DMS53 (cell line): ENCODE data around the gene TSPAN9.

Experiments used
- DNase-seq: peaks from one replicate; lab custom pipeline; 2025; lab: John Stamatoyannopoulos, UW

The TSPAN9 gene

DNA sequence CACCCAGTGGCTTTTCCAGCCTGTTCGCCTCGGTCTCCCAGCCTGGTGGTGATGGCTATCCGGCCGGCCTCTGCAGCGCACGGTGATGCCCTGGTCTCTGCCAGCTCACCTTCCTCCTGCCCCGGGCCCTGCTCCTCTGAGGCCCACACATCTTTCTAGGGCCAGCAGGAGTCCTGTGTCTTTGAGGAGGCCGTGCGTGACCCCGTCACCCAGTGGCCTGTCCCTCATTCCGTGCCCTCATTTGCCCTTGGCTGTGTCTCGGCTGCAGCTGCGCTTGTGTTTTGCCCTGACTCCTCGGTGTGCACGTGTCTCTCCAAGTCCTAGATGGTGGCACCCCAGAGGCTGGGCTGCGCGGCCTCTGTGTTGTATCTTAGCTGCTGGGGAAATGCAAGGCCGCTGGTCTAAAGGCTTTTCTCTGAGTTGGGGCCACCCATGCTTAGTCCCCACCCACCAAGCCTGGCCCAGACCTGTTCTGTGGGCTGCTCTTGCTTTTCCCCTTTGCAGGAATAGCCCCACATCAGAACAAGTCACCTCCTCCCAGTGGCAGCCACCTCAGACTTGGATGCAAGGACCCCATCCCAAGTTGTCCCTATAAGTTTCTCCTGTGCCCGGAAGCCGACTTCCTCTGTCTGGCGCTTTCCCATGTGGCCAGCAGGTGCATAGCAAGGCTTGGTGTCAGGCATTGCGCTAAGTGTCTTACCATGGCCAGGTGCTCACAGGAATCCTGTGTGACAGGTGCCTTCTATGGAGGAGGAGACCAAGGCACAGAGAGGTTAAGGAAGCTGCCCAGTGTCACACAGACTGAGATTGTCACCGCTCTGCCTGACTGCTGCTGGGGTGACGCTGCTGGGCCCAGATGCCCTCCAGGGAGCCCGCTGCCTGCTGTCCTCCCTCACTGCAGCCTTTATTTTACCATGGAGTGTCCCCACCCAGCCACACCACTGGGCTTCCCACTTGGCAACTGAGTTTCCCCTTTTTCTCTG lies 64.5 kb downstream of the TSPAN9 start:
- DNase-seq, result peak; percentile 64

- DNase-seq, result no peak
Observed at GRCh38 chr12:3142386-3142785, 65.2 kb downstream of the TSPAN9 start.

DNA sequence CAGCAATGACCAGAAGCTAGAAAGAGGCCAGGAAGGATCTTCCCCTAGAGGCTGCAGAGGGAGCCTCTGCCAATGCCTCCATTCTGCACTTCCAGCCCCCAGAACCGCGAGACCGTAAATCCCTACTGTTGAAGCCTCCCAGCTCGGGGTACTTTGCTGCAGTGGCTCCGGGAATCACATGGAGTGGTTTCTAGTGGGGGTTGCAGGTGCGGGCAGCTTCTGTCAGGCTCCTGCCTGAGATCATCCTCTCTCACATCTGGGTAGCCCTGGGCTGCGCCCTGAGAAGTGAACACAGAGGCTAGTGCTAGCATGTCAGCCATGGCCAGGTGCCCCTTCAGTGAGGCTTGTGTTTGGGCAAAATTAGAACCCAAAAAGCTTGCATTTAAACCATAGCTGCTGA lies 67.3 kb downstream of the TSPAN9 start:
- DNase-seq, result no peak

GRCh38 chr12:3145033-3145432 lies 67.9 kb downstream of the TSPAN9 start:
- no peak for DNase-seq

- DNase-seq, result no peak
Observed at GRCh38 chr12:3145546-3146310, 68.5 kb downstream of the TSPAN9 start.

DNA sequence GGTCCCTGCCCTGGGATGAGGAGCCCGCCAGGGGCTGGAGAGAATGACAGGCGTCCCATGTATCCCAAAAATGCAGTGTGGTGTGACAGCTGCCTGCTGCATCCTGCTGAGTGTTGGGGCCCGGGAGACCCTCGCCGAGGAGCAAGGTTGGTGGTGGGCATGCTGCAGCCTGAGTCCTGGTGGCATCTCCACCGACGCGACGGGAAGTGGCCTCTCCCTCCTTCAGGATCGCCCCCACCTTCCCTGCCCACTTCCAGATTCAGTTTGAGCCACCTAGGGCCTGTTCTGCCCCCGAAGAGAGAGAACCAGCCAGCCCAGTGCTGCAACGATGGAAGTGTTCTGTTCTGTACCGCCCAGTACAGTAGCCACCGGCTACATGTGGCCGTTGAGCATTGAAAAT lies 70.1 kb downstream of the TSPAN9 start:
- no peak for DNase-seq

DNA sequence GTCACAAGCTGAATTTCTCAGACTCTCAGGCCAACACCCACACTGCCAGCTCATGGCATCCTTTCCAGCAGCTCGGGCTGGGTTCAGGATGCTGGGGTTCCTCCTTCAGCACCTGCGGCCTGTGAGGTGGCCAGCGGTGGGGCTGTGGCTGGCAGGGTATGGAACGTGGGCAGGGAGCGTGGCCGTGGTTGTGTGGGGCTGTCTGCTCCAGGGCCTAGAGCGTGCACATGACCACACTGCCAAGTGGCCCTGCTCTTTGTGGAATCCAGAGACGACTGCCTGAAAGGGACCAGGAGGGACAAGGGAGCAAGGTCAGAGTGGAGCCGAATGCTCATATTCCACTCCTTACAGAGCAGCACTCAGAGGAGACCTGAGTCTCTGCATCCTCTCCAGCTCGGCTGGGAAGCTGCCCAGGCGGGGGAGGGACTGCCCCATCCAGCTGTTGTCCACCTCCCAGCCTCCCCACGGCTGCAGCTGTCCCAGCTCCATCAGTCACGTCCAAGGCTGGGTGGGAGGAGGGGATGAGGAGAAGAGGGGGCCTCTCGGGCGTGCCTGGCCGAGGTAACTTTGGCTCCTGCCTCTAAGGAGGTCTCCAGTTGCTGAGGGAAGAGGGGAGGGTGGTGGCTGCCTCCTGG lies 71.3 kb downstream of the TSPAN9 start:
- DNase-seq, result no peak

DNA sequence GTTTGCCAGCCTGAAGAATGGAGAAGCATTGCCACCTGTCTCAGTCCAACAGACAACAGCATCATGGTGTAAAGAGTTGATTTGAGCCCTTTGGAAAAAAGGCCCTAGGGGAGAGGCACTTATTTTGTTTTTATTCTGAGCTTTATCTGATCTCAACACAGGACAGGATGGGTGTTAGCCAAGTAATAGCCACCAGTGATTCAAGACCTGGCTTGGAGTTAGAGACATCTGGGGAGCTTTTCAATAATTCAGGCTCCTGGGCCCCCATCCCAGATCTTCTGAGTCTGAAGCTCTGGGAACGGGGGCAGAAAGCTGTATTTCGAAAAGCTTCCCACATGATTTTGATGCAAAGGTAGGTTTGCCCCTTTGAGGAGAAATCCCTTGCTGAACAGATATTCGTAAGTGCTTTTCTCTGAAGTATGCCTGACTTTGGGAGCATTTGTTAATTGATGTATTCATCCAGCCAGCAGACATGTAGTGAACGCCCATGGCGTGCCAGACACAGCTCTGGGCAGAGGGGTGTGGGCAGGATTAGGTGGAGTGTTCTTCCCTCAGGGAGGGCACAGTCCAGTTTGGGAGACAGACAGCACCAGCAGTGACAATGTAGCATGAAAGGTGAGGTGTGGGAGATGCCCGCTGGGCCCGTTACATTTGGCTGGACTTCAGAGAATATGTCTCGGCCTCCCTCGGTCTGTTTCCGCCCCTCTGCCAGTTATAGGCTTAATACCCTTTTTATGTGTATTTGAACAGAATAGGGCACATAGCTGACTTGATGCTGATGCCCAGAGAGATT lies 72.5 kb downstream of the TSPAN9 start:
- DNase-seq, result no peak

DNA sequence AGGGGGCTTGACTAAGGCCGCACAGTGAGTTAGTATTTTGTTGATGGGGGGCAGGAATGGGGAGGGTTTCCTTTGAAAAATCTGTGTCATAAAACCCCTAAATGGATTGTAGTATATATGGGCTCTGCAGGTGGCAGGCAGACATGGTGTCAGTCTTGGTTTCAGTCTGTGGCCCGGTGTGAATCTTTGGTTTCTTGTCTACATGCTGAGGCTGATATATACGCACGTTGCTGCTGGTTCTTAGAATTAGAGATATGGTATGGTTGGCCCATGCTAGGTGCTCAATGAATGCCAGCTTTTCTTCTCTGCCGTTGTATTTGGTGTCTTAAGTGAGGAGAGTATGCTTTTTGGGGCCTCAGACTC lies 73.1 kb downstream of the TSPAN9 start:
- DNase-seq, result no peak

DNA sequence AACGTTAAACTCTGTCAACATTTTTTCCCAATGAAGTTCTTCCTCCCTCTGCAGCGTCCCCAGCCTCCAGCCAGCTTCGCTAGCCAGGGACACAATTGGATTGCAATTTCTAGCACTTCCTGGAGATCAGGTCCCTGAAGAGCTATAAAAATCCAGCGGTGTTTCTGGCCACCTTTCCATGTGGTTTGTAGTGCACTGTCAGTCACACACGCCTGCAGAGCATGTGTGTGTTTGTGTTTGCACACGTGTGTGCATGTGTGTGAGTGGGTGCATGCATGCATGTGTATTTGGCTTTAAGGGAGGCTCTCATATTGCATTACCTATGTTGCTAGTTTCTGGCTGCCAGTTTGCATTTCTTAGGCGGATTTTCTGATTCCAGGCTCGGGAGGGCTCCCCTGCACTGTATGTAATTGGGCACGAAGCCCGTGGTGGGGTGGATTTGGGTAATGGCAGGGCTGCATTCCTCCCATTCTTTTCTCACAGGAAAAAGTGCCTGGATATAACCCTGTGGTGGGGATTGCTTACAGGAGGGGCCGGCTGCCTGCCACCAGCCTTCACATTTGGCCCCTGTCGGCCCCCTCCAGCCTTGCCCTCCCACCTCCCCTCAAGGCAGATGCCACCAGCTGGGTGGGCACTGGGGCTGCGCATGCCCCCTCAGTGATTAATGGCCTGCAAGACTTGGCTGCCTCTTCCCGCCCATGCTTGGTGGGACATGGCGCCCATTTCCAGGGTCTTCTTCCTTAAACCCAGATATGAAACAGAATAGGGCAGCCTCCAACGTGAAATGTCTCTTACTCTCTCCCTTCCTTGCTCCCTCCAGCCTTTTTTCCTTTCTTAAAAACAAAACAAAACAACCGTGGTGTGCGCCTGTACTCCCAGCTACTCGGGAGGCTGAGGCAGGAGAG lies 74.0 kb downstream of the TSPAN9 start:
- DNase-seq, result no peak

DNA sequence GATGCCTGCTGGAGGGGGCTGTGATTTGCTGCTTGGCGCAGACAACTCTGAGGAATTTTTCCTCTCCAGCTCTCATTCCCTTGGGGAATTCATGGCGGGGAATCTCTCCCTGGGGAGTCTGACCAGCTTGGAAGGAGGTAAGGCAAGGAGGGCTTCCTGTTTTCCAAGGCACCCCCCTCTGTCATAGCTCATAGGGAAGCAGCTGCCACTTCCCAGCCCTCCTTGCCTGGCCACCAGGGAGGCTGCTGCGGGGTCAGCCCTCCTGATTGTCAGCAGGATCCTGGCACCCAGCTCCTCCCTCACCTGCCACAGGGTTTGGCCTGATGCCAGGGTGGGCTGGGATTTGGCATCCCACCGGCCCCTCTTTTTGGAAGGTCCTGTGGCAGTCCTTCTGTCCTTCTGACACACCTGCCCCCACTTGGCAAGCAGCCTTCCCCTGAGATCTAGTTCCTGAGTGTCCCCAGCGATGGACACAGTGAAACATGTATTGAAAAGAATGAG lies 74.9 kb downstream of the TSPAN9 start:
- no peak for DNase-seq

DNA sequence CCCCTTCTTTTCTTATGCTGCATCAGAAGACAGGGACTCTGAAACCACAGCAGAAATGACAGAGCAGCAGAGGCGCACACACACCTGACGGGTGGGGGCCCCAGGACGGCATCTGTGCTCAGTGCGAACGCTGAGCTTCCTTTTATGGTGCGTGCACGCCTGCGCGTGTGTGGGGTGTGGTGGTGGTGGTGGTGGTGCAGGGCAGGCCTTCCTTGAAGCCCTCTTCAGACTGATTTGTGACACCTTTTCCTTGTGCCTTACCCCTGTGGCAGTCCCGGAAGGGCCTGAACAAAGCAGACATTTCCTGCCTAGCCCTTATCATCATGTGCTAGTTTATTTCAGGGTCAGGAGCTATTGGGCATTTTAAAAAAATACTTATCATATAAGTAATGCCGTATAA lies 75.7 kb downstream of the TSPAN9 start:
- no peak for DNase-seq

- DNase-seq, result no peak
Observed at GRCh38 chr12:3154006-3154405, 76.8 kb downstream of the TSPAN9 start.

DNA sequence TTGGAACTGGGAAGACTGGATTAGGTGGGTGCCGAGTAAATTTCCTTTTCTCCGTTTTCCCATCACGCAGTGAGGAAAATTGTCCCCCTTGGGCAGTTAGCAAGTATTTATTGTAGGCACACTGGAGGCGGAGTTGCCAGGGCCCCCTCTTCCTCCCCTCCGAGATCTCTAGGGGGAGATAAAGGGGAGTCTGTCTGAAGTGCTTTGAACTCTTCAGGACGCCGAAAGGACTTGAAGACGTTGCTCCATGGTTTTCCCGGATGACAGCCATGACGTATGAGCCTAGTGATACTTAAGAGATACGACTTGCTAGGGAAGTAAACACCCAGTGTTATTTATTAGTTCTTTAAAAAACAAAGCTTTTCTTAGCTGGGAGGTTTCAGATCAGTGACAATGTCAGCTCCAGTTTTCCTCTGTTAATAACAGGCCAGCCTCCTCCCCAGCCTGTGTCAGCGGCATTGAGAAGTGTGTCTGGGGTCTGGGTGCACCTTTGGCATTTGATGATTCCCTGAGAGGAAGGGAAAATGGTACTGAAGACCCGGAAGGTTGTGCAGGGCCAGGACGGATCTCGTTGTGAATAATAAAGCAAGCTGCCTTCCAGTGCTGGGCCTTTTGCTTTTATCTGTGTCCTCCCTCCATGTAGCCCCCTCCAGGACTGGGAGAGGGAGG lies 78.7 kb downstream of the TSPAN9 start:
- no peak for DNase-seq

GRCh38 chr12:3157581-3158323 lies 80.6 kb downstream of the TSPAN9 start:
- no peak for DNase-seq

- no peak for DNase-seq
Observed at GRCh38 chr12:3158851-3159465, 81.8 kb downstream of the TSPAN9 start.

DNA sequence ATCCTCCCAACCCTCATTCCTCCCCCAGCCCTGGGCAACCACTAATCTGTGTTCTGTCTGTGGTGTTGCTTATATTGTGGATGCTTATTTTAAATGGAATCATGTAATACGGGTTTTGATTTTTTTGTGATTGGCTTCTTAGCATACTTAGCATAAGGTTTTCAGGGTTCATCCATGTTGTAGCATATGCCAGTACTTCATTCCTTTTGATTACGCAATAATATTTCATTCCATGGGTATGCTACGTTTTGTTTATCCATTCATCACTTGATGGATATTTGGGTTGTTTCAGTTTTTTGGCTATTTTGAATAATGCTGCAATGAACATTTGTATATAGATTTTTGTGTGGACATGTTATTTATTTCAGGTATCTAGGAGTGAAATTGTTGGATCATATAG lies 82.9 kb downstream of the TSPAN9 start:
- DNase-seq, result no peak

DNA sequence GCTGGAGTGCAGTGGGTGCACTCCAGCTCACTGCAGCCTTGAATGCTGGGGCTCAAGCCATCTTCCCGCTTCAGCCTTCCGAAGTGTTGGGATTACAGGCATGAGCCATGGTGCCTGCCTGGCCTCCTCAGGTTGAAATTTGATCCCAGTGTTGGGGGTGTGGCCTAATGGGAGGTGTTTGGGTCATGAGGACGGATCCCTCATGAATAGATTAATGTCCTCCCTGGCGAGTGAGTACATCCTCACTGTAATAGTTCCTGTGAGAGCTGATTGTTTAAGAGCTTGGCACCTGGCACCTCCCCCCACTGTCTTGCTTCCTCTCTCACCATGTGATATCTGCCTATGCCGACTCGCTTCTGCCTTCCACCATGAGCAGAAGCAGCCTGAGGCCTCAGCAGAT lies 84.7 kb downstream of the TSPAN9 start:
- no peak for DNase-seq
